ENCODE measurements around the gene HOXD11. TPM values are rescaled to one million over a fixed set of nuclear protein-coding genes. Genes with fewer than 3 reads are reported as not detected.

The HOXD11 gene
- total and polyA plus RNA-seq, 4 donors, result 0.29 TPM; not detected in 3

- 5% methylated on average over 39 to 45 of the region's 45 CpGs for WGBS, 2 donors
- H3K4me3 ChIP-seq (ENCODE audit: low read length in 2 of 2), result no peak overlapping the region
- no peak overlapping the region for H3K27ac ChIP-seq (ENCODE audit: low read depth in 1 of 2, low read length in 2 of 2)
- H3K36me3 ChIP-seq (ENCODE audit: control insufficient read depth in 1 of 2, insufficient read depth in 2 of 2, low read length in 1 of 2), result no peaks in the 10 kb centered on the region
- no peaks in the 10 kb centered on the region for H3K4me1 ChIP-seq (ENCODE audit: control insufficient read depth in 1 of 2, insufficient read depth in 2 of 2, low read length in 2 of 2)
- DNase-seq (peak; percentile 62 to 89), ATAC-seq (ENCODE audit: low FRiP score) (peak; percentile 83)
- H3K27me3 ChIP-seq (ENCODE audit: control insufficient read depth in 1 of 2, insufficient read depth in 2 of 2, low read length in 1 of 2), result no peaks in the 10 kb centered on the region
- no peaks in the 10 kb centered on the region for H3K9me3 ChIP-seq (ENCODE audit: control insufficient read depth, low read length)
- intact Hi-C loops (cut with DNase I), result loop anchor here (5.0 to 10.0 kb wide), 3 partner anchors 730 to 912 kb away; partner anchors contain the start of gene ATP5MC3 (in 1 of the 2)
These were observed 9.9 kb upstream of the HOXD11 start for GRCh38 chr2:176096986-176097819.

GRCh38 chr2:176097820-176098365 lies 9.2 kb upstream of the HOXD11 start:
- no peak for ATAC-seq (ENCODE audit: low FRiP score)
- Histone ChIP-seq H3K4me1 (ENCODE audit: control insufficient read depth in 1 of 2, insufficient read depth in 2 of 2, low read length in 2 of 2) (no peaks in the 10 kb centered on the region), H3K27ac (ENCODE audit: low read depth in 1 of 2, low read length in 2 of 2) (no peak overlapping the region), H3K4me3 (ENCODE audit: low read length in 2 of 2) (no peak overlapping the region), H3K36me3 (ENCODE audit: control insufficient read depth in 1 of 2, insufficient read depth in 2 of 2, low read length in 1 of 2) (no peaks in the 10 kb centered on the region), H3K9me3 (ENCODE audit: control insufficient read depth, low read length) (no peaks in the 10 kb centered on the region), H3K27me3 (ENCODE audit: control insufficient read depth in 1 of 2, insufficient read depth in 2 of 2, low read length in 1 of 2) (no peaks in the 10 kb centered on the region)
- WGBS, 2 donors, result 5 to 7% methylated on average over 18 of the region's 18 CpGs
- intact Hi-C loops (cut with DNase I), result loop anchor here (5.0 to 10.0 kb wide), 3 partner anchors 731 to 913 kb away; partner anchors contain the start of gene ATP5MC3 (in 1 of the 2)
- DNase-seq, result no peak

- Histone ChIP-seq H3K27me3 (ENCODE audit: control insufficient read depth in 1 of 2, insufficient read depth in 2 of 2, low read length in 1 of 2) (no peaks in the 10 kb centered on the region), H3K9me3 (ENCODE audit: control insufficient read depth, low read length) (no peaks in the 10 kb centered on the region), H3K36me3 (ENCODE audit: control insufficient read depth in 1 of 2, insufficient read depth in 2 of 2, low read length in 1 of 2) (no peaks in the 10 kb centered on the region), H3K27ac (ENCODE audit: low read depth in 1 of 2, low read length in 2 of 2) (no peak overlapping the region), H3K4me1 (ENCODE audit: control insufficient read depth in 1 of 2, insufficient read depth in 2 of 2, low read length in 2 of 2) (no peaks in the 10 kb centered on the region), H3K4me3 (ENCODE audit: low read length in 2 of 2) (no peak overlapping the region)
- ATAC-seq (ENCODE audit: low FRiP score), result no peak
- intact Hi-C loops (cut with DNase I), result loop anchor here (5.0 to 10.0 kb wide), 3 partner anchors 731 to 914 kb away; partner anchors contain the start of gene ATP5MC3 (in 1 of the 2)
- 5 to 7% methylated on average over 28 to 35 of the region's 35 CpGs for WGBS, 2 donors
- DNase-seq, result peak in 1 of 2 donors; percentile 32
These were observed 8.5 kb upstream of the HOXD11 start for GRCh38 chr2:176098366-176099158.

GRCh38 chr2:176099159-176099727 lies 7.8 kb upstream of the HOXD11 start:
- H3K9me3 ChIP-seq (ENCODE audit: control insufficient read depth, low read length), result no peaks in the 10 kb centered on the region
- ATAC-seq (ENCODE audit: low FRiP score), result no peak
- no peak overlapping the region for H3K4me3 ChIP-seq (ENCODE audit: low read length in 2 of 2)
- 10 to 13% methylated on average over 30 of the region's 30 CpGs for WGBS, 2 donors
- intact Hi-C loops (cut with DNase I), result loop anchor here (5.0 to 10.0 kb wide), 3 partner anchors 732 to 914 kb away; partner anchors contain the start of gene ATP5MC3 (in 1 of the 2)
- H3K4me1 ChIP-seq (ENCODE audit: control insufficient read depth in 1 of 2, insufficient read depth in 2 of 2, low read length in 2 of 2), result no peaks in the 10 kb centered on the region
- no peaks in the 10 kb centered on the region for H3K36me3 ChIP-seq (ENCODE audit: control insufficient read depth in 1 of 2, insufficient read depth in 2 of 2, low read length in 1 of 2)
- DNase-seq, result peak in 1 of 2 donors; percentile 24
- H3K27ac ChIP-seq (ENCODE audit: low read depth in 1 of 2, low read length in 2 of 2), result no peak overlapping the region
- H3K27me3 ChIP-seq (ENCODE audit: control insufficient read depth in 1 of 2, insufficient read depth in 2 of 2, low read length in 1 of 2), result no peaks in the 10 kb centered on the region

- Histone ChIP-seq H3K36me3 (ENCODE audit: control insufficient read depth in 1 of 2, insufficient read depth in 2 of 2, low read length in 1 of 2) (no peaks in the 10 kb centered on the region), H3K9me3 (ENCODE audit: control insufficient read depth, low read length) (no peaks in the 10 kb centered on the region), H3K4me1 (ENCODE audit: control insufficient read depth in 1 of 2, insufficient read depth in 2 of 2, low read length in 2 of 2) (no peaks in the 10 kb centered on the region), H3K27me3 (ENCODE audit: control insufficient read depth in 1 of 2, insufficient read depth in 2 of 2, low read length in 1 of 2) (peaks cover 0 to 5% of the 10 kb centered on the region in 2 donors), H3K27ac (ENCODE audit: low read depth in 1 of 2, low read length in 2 of 2) (no peak within 1 kb of the TSS), H3K4me3 (ENCODE audit: low read length in 2 of 2) (no peak within 1 kb of the TSS)
- 4 to 7% methylated on average over 68 to 70 of the region's 70 CpGs for WGBS, 2 donors
- ATAC-seq (ENCODE audit: low FRiP score) (no peak), DNase-seq (peak in 1 of 2 donors; percentile 33)
- intact Hi-C loops (cut with DNase I), result loop anchor here (5.0 to 10.0 kb wide), 3 partner anchors 733 to 915 kb away; partner anchors contain the start of gene ATP5MC3 (in 1 of the 2)
These were observed 7.1 kb upstream of the HOXD11 start, which contains the start of gene HOXD12 for GRCh38 chr2:176099728-176100546. Gene HOXD12, plus strand, starts transcription at chr2:176099795. Its CDS starts 7 bp downstream, at chr2:176099802.

DNA sequence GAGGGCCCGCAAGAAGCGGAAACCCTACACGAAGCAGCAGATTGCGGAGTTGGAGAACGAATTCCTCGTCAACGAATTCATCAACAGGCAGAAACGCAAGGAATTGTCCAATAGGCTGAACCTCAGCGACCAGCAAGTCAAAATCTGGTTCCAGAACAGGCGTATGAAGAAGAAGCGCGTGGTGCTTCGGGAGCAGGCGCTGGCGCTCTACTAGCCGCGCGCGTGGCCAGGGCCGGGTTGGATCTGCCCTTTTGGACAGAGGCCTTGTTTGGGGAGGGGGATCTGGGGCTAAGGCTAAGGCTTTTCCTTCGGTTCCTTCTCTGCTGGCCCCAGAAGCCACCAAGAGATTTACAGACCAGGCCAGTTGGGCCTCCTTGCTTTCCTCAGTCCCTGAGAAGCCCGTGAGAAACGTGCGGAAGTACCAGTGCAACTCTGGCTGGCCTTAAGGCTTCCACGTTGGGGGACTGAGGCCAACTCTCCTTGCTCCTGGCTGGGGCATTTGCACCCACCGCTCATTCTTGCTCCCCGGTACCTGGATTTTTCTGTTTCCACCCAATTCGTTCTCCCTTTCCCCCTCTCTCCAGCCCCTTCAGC lies 6.4 kb upstream of the HOXD11 start:
- H3K27me3 ChIP-seq (ENCODE audit: control insufficient read depth in 1 of 2, insufficient read depth in 2 of 2, low read length in 1 of 2), result peaks cover 0 to 5% of the 10 kb centered on the region in 2 donors
- no peak for ATAC-seq (ENCODE audit: low FRiP score)
- DNase-seq, result peak in 1 of 2 donors; percentile 15
- no peaks in the 10 kb centered on the region for H3K9me3 ChIP-seq (ENCODE audit: control insufficient read depth, low read length)
- no peaks in the 10 kb centered on the region for H3K36me3 ChIP-seq (ENCODE audit: control insufficient read depth in 1 of 2, insufficient read depth in 2 of 2, low read length in 1 of 2)
- no peak overlapping the region for H3K4me3 ChIP-seq (ENCODE audit: low read length in 2 of 2)
- no peaks in the 10 kb centered on the region for H3K4me1 ChIP-seq (ENCODE audit: control insufficient read depth in 1 of 2, insufficient read depth in 2 of 2, low read length in 2 of 2)
- intact Hi-C loops (cut with DNase I), result no loop called here
- no peak overlapping the region for H3K27ac ChIP-seq (ENCODE audit: low read depth in 1 of 2, low read length in 2 of 2)
- 30 to 31% methylated on average over 28 of the region's 28 CpGs for WGBS, 2 donors

GRCh38 chr2:176101216-176101830 lies 5.8 kb upstream of the HOXD11 start:
- WGBS, 2 donors, result 61 to 77% methylated on average over 2 of the region's 2 CpGs
- intact Hi-C loops (cut with DNase I), result no loop called here
- ATAC-seq (ENCODE audit: low FRiP score) (no peak), DNase-seq (no peak)
- no peak overlapping the region for H3K27ac ChIP-seq (ENCODE audit: low read depth in 1 of 2, low read length in 2 of 2)
- H3K36me3 ChIP-seq (ENCODE audit: control insufficient read depth in 1 of 2, insufficient read depth in 2 of 2, low read length in 1 of 2), result no peaks in the 10 kb centered on the region
- H3K4me1 ChIP-seq (ENCODE audit: control insufficient read depth in 1 of 2, insufficient read depth in 2 of 2, low read length in 2 of 2), result no peaks in the 10 kb centered on the region
- peaks cover 0 to 5% of the 10 kb centered on the region in 2 donors for H3K27me3 ChIP-seq (ENCODE audit: control insufficient read depth in 1 of 2, insufficient read depth in 2 of 2, low read length in 1 of 2)
- no peak overlapping the region for H3K4me3 ChIP-seq (ENCODE audit: low read length in 2 of 2)
- H3K9me3 ChIP-seq (ENCODE audit: control insufficient read depth, low read length), result no peaks in the 10 kb centered on the region

All from aorta (tissue), 5 donors.